CMK (cell line): ENCODE data around the gene RASL11B.
A peak's percentile ranks its signal among the peaks of the same experiment; 100 is the strongest.

Source experiments
- DNase-seq: peaks from one replicate; pipeline ENCODE4 v3.0.0-alpha.2; 2010; ENCODE audit warnings: low read depth

RASL11B gene

GRCh38 chr4:52873861-52874343 lies 11.8 kb downstream of the RASL11B start:
- DNase-seq: no peak

- DNase-seq: no peak
Observed at GRCh38 chr4:52874948-52875347, 12.8 kb downstream of the RASL11B start.

- DNase-seq: no peak
Observed at GRCh38 chr4:52876069-52876468, 14.0 kb downstream of the RASL11B start.

- DNase-seq: no peak
Observed at GRCh38 chr4:52877036-52877435, 14.9 kb downstream of the RASL11B start.

- no peak for DNase-seq
Observed at GRCh38 chr4:52877694-52878093, 15.6 kb downstream of the RASL11B start.

GRCh38 chr4:52879471-52879870 lies 17.4 kb downstream of the RASL11B start:
- DNase-seq: no peak

- DNase-seq: no peak
Observed at GRCh38 chr4:52880994-52881393, 18.9 kb downstream of the RASL11B start.

GRCh38 chr4:52883183-52883621 lies 21.1 kb downstream of the RASL11B start:
- no peak for DNase-seq

GRCh38 chr4:52883707-52884669 lies 21.9 kb downstream of the RASL11B start:
- DNase-seq: no peak

GRCh38 chr4:52884994-52885393 lies 22.9 kb downstream of the RASL11B start:
- no peak for DNase-seq

GRCh38 chr4:52889354-52889753 lies 27.2 kb downstream of the RASL11B start:
- no peak for DNase-seq

GRCh38 chr4:52889778-52890520 lies 27.8 kb downstream of the RASL11B start:
- DNase-seq: no peak

- DNase-seq: no peak
Observed at GRCh38 chr4:52890521-52890791, 28.3 kb downstream of the RASL11B start.

- DNase-seq: no peak
Observed at GRCh38 chr4:52891743-52892142, 29.6 kb downstream of the RASL11B start.

- no peak for DNase-seq
Observed at GRCh38 chr4:52892880-52893279, 30.8 kb downstream of the RASL11B start.

GRCh38 chr4:52894443-52894842 lies 32.3 kb downstream of the RASL11B start:
- no peak for DNase-seq

GRCh38 chr4:52903273-52903672 lies 41.2 kb downstream of the RASL11B start:
- DNase-seq: no peak

GRCh38 chr4:52904421-52904820 lies 42.3 kb downstream of the RASL11B start:
- DNase-seq: no peak

GRCh38 chr4:52907510-52907909 lies 45.4 kb downstream of the RASL11B start:
- DNase-seq: no peak

GRCh38 chr4:52910115-52910514 lies 48.0 kb downstream of the RASL11B start:
- DNase-seq: no peak

- DNase-seq: peak; percentile 79
Observed at GRCh38 chr4:52911684-52912294, 49.7 kb downstream of the RASL11B start.

- DNase-seq: no peak
Observed at GRCh38 chr4:52912608-52913007, 50.5 kb downstream of the RASL11B start.
